Right cardiac atrium (tissue), 5 donors: Measurements from ENCODE around the gene OTOR. TPM values are rescaled to one million over a fixed set of nuclear protein-coding genes. Genes with fewer than 3 reads are reported as not detected.

ENCODE experiments used
- ATAC-seq, 2 donors: fragments of 200-7000 bp; cut with Tn5 transposase; one replicate each; pipeline versions ENCODE4 v1.8.0 to v1.9.1; 2020; ENCODE audit warnings: moderate library complexity in 2 of 2, mild to moderate bottlenecking in 1 of 2
- DNase-seq, 3 donors: peaks; one replicate each; pipeline ENCODE4 v3.0.0-alpha.2; 2020
- H3K27ac ChIP-seq: one replicate; pipeline ENCODE4 v1.5.1; 2013; ENCODE audit warnings: mild to moderate bottlenecking, low read length, control low read depth, moderate library complexity
- H3K27me3 ChIP-seq: one replicate; pipeline ENCODE4 v1.6.1; 2013; ENCODE audit not compliant: control insufficient read depth, insufficient read depth
- H3K4me1 ChIP-seq: one replicate; pipeline ENCODE4 v1.6.1; 2013; ENCODE audit warnings: low read length; ENCODE audit not compliant: control insufficient read depth, insufficient read depth
- H3K4me3 ChIP-seq: one replicate; pipeline ENCODE4 v1.5.1; 2013; ENCODE audit warnings: low read length, control low read depth
- H3K9me3 ChIP-seq: one replicate; pipeline ENCODE4 v1.6.1; 2013; ENCODE audit warnings: low read length; ENCODE audit not compliant: control insufficient read depth
- WGBS: extraction: QIAGEN DNeasy Blood & Tissue Kit; methylation state at CpG from one replicate; pipeline ENCODE4 v1.1.7; 2013; 5-methylcytosine and 5-hydroxymethylcytosine counted together
- intact Hi-C, 4 donors: fragments of 100-400 bp; cut with DNase I; formaldehyde crosslinking; loops; one replicate each; pipeline versions ENCODE4 v1.11.0 to v1.14.0; 2022 to 2023
- long read RNA-seq, 4 donors: library from polyadenylated mRNA; unstranded; transcript quantifications; one replicate each; pipeline ENCODE4 v2.0.0, GENCODE V29; 2020 to 2021
- polyA plus RNA-seq: library from polyadenylated mRNA; stranded (reverse); fragments of 200-250 nt; gene quantifications from one replicate; pipeline ENCODE4 v1.2.3, GENCODE V29; 2013
- total RNA-seq, 4 donors: library from RNA; stranded (reverse); fragmentation: NEBNext Ultra II Directional; extraction: Animal tissue kit (Norgen Biotek cat#: 25700); gene quantifications; one replicate each; pipeline ENCODE4 v1.2.1, GENCODE V29; 2021
- donor health status: healthy with polysubstance abuse.
- donor health status: DM: no; HTN: yes; CAD: no.
- donor health status: DM: no; HTN: no; CAD: no.
- donor health status: DM: no; HTN: yes; CAD: no; lungs with severe emphysema.
- donor health status: DM: yes; HTN: yes; CAD: no.

Gene OTOR
- total RNA-seq (not detected), polyA plus RNA-seq (not detected)
- long read RNA-seq, donor 1: 0 reads
- long read RNA-seq, donor 2: 0 reads
- long read RNA-seq, donor 3: 0 reads
- long read RNA-seq, donor 4: 0 reads

GRCh38 chr20:16748308-16748900, at the start of gene OTOR:
OTOR (plus strand) TSS chr20:16748358; CDS start chr20:16748402, 44 bp downstream.
- no peak within 1 kb of the TSS for H3K27ac ChIP-seq
- intact Hi-C loops: no loop called here

GRCh38 chr20:16699293-16699692, 48.9 kb upstream of the OTOR start:
- ATAC-seq (no peak), DNase-seq (no peak)
- no peaks in the 10 kb centered on the region for H3K27me3 ChIP-seq
- no peaks in the 10 kb centered on the region for H3K4me1 ChIP-seq
- no peak overlapping the region for H3K4me3 ChIP-seq
- intact Hi-C loops: no loop called here
- 53% methylated on average over 4 of the region's 4 CpGs for WGBS
- no peaks in the 10 kb centered on the region for H3K9me3 ChIP-seq
- no peak overlapping the region for H3K27ac ChIP-seq

More at GRCh38 chr20:16748308-16748900, at the start of gene OTOR:
- Histone ChIP-seq H3K4me3 (no peak within 1 kb of the TSS), H3K9me3 (no peaks in the 10 kb centered on the region), H3K27me3 (no peaks in the 10 kb centered on the region), H3K4me1 (no peaks in the 10 kb centered on the region)
- ATAC-seq (no peak), DNase-seq (no peak)
- 57% methylated on average over 5 of the region's 5 CpGs for WGBS

GRCh38 chr20:16701296-16701695, 46.9 kb upstream of the OTOR start:
- no peak for DNase-seq
- Histone ChIP-seq H3K27ac (no peak overlapping the region), H3K27me3 (no peaks in the 10 kb centered on the region), H3K4me1 (no peaks in the 10 kb centered on the region), H3K4me3 (no peak overlapping the region), H3K9me3 (no peaks in the 10 kb centered on the region)
- ATAC-seq: no peak
- 78% methylated on average over 3 of the region's 3 CpGs for WGBS
- intact Hi-C loops: loop anchor here in 1 of 4 donors (5.0 kb wide), 1 partner anchor 61 kb away; no protein-coding TSS in a partner anchor

- H3K4me3 ChIP-seq: no peak overlapping the region
- DNase-seq (no peak), ATAC-seq (peak in 1 of 2 donors; percentile 38)
- intact Hi-C loops: loop anchor here in 1 of 4 donors (5.0 kb wide), 1 partner anchor 59 kb away; no protein-coding TSS in a partner anchor
- H3K27me3 ChIP-seq: no peaks in the 10 kb centered on the region
- no peaks in the 10 kb centered on the region for H3K9me3 ChIP-seq
- H3K27ac ChIP-seq: no peak overlapping the region
- WGBS: 70% methylated on average over 4 of the region's 4 CpGs
- H3K4me1 ChIP-seq: no peaks in the 10 kb centered on the region
These were observed 44.6 kb upstream of the OTOR start for GRCh38 chr20:16703570-16703969.

GRCh38 chr20:16707674-16708073, 40.5 kb upstream of the OTOR start:
- ATAC-seq: no peak
- 92% methylated on average over 3 of the region's 3 CpGs for WGBS

GRCh38 chr20:16708602-16709001, 39.6 kb upstream of the OTOR start:
- no peak overlapping the region for H3K27ac ChIP-seq
- no peak overlapping the region for H3K4me3 ChIP-seq
- DNase-seq (no peak), ATAC-seq (no peak)
- no peaks in the 10 kb centered on the region for H3K27me3 ChIP-seq
- intact Hi-C loops: no loop called here
- H3K9me3 ChIP-seq: no peaks in the 10 kb centered on the region
- H3K4me1 ChIP-seq: no peaks in the 10 kb centered on the region

More at GRCh38 chr20:16707674-16708073, 40.5 kb upstream of the OTOR start:
- Histone ChIP-seq H3K4me3 (no peak overlapping the region), H3K27me3 (no peaks in the 10 kb centered on the region), H3K27ac (no peak overlapping the region), H3K9me3 (no peaks in the 10 kb centered on the region), H3K4me1 (no peaks in the 10 kb centered on the region)
- intact Hi-C loops: no loop called here
- DNase-seq: no peak

- H3K4me1 ChIP-seq: no peaks in the 10 kb centered on the region
- no peak overlapping the region for H3K27ac ChIP-seq
- no peaks in the 10 kb centered on the region for H3K27me3 ChIP-seq
- intact Hi-C loops: no loop called here
- no peaks in the 10 kb centered on the region for H3K9me3 ChIP-seq
- no peak overlapping the region for H3K4me3 ChIP-seq
- no peak for DNase-seq
- ATAC-seq: no peak
These were observed 39.1 kb upstream of the OTOR start for GRCh38 chr20:16709017-16709416.

GRCh38 chr20:16710781-16711180, 37.4 kb upstream of the OTOR start:
- intact Hi-C loops: no loop called here
- Histone ChIP-seq H3K4me3 (no peak overlapping the region), H3K4me1 (no peaks in the 10 kb centered on the region), H3K27ac (no peak overlapping the region), H3K9me3 (no peaks in the 10 kb centered on the region), H3K27me3 (no peaks in the 10 kb centered on the region)
- WGBS: 93% methylated on average over 3 of the region's 3 CpGs
- ATAC-seq: no peak
- no peak for DNase-seq

GRCh38 chr20:16711661-16712258, 36.4 kb upstream of the OTOR start:
- Histone ChIP-seq H3K4me3 (no peak overlapping the region), H3K9me3 (no peaks in the 10 kb centered on the region), H3K27me3 (no peaks in the 10 kb centered on the region), H3K4me1 (no peaks in the 10 kb centered on the region), H3K27ac (no peak overlapping the region)
- ATAC-seq (no peak), DNase-seq (no peak)
- 68% methylated on average over 4 of the region's 4 CpGs for WGBS
- intact Hi-C loops: no loop called here

GRCh38 chr20:16712511-16712947, 35.6 kb upstream of the OTOR start:
- Histone ChIP-seq H3K9me3 (no peaks in the 10 kb centered on the region), H3K4me3 (no peak overlapping the region), H3K27ac (no peak overlapping the region), H3K27me3 (no peaks in the 10 kb centered on the region), H3K4me1 (no peaks in the 10 kb centered on the region)
- ATAC-seq (no peak), DNase-seq (no peak)
- 64% methylated on average over 6 of the region's 6 CpGs for WGBS
- intact Hi-C loops: no loop called here

- Histone ChIP-seq H3K4me3 (no peak overlapping the region), H3K27ac (no peak overlapping the region), H3K4me1 (no peaks in the 10 kb centered on the region), H3K27me3 (no peaks in the 10 kb centered on the region), H3K9me3 (no peaks in the 10 kb centered on the region)
- no peak for DNase-seq
- intact Hi-C loops: no loop called here
- ATAC-seq: no peak
These were observed 35.1 kb upstream of the OTOR start for GRCh38 chr20:16713066-16713465.
